ENCODE results near the gene NPTXR.

- TF ChIP-seq CTCF (conservative IDR thresholded peaks at IDR 0.05 in 1 of 2, IDR thresholded peaks at IDR 0.05 in 1 of 2; ENCODE audit: low read depth in 1 of 2, low read length in 2 of 2) (no peak), EZH2 (IDR thresholded peaks at IDR 0.05; ENCODE audit: low read length, missing control alignments) (no peak)
These were observed 69.2 kb downstream of the NPTXR start for GRCh38 chr22:38774496-38775166.
